ENCODE results near the gene ZNF490. TPM values are rescaled to one million over a fixed set of nuclear protein-coding genes. Genes with fewer than 3 reads are reported as not detected.

ZNF490 gene
- total and polyA plus RNA-seq, 2 donors (not counting 1 experiment from before 2014, with no cell fraction given): 5.7 to 21.2 TPM

DNA sequence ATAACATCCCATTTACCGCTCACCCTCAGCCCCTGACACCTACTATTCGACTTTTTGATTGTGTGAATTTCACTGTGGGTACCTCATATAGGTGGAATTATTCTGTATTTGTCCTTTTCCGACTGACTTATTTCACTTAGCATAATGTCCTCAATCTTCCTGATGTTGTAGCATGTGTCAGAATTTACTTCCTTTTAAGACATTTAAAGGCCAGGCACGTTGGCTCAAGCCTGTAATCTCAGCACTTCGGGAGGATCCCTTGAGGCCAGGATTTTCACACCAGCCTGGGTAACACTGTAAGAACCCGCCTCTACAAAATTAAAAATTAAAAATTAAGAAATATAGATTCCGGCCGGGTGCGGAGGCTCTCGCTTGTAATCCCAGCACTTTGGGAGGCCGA is 13.0 kb downstream of the ZNF490 start:
- intact Hi-C loops (cut with micrococcal nuclease): no loop called here
- Histone ChIP-seq H3K27me3 (replicated peaks in 1 of 4; ENCODE audit: control extremely low read depth in 1 of 4, control insufficient read depth in 3 of 4, insufficient read depth in 4 of 4, low read length in 3 of 4) (no peaks in the 10 kb centered on the region), H4K20me1 (ENCODE audit: control insufficient read depth, insufficient read depth, low read length, poor library complexity, severe bottlenecking) (peaks cover 13% of the 10 kb centered on the region), H3K9ac (ENCODE audit: low read length) (no peak overlapping the region), H3K4me3 (ENCODE audit: control extremely low read depth in 1 of 5, extremely low read depth in 1 of 5, insufficient read depth in 1 of 5, low read depth in 2 of 5, low read length in 4 of 5) (no peak overlapping the region), H3K36me3 (replicated peaks in 1 of 2; ENCODE audit: control extremely low read depth in 1 of 2, control insufficient read depth in 1 of 2, extremely low read depth in 1 of 2, insufficient read depth in 2 of 2, low read length in 1 of 2) (peaks cover 4 to 30% of the 10 kb centered on the region in 2 experiments), H3K9me3 (ENCODE audit: control extremely low read depth in 1 of 3, control insufficient read depth in 2 of 3, insufficient read depth in 1 of 3, low read length in 2 of 3) (no peaks in the 10 kb centered on the region), H3K27ac (ENCODE audit: low read length in 2 of 2) (no peak overlapping the region), H3K79me2 (ENCODE audit: control insufficient read depth, insufficient read depth, low read length) (peaks cover 60% of the 10 kb centered on the region), H3K4me2 (replicated peaks; ENCODE audit: low read depth, low read length, poor library complexity, severe bottlenecking) (no peak overlapping the region), H3K4me1 (ENCODE audit: control insufficient read depth in 2 of 2, insufficient read depth in 2 of 2, low read length in 2 of 2) (no peaks in the 10 kb centered on the region), H2AFZ (ENCODE audit: insufficient read depth, low read depth, low read length, poor library complexity, severe bottlenecking) (no peak overlapping the region)
- POLR2A ChIA-PET: no interaction called here
- no peak overlapping the region for H3K4me3 Mint-ChIP-seq
- WGBS (ENCODE audit: insufficient coverage): no CpG with 5 or more reads among the region's 11 CpGs
- TF ChIP-seq CTCF (IDR thresholded peaks at IDR 0.05) (no peak), EZH2 (IDR thresholded peaks at IDR 0.05; ENCODE audit: borderline replicate concordance, insufficient read depth, low read depth, low read length, poor library complexity, severe bottlenecking) (no peak)
- H3K27me3 Mint-ChIP-seq: no peaks in the 10 kb centered on the region
- H3K4me1 Mint-ChIP-seq: no peaks in the 10 kb centered on the region
- no peak for DNase-seq
- H3K27ac Mint-ChIP-seq: no peak overlapping the region
- CTCF ChIA-PET: no interaction called here
- no peak for ATAC-seq (ENCODE audit: low read depth)
- H3K9me3 Mint-ChIP-seq (ENCODE audit: insufficient read depth): no peaks in the 10 kb centered on the region

DNA sequence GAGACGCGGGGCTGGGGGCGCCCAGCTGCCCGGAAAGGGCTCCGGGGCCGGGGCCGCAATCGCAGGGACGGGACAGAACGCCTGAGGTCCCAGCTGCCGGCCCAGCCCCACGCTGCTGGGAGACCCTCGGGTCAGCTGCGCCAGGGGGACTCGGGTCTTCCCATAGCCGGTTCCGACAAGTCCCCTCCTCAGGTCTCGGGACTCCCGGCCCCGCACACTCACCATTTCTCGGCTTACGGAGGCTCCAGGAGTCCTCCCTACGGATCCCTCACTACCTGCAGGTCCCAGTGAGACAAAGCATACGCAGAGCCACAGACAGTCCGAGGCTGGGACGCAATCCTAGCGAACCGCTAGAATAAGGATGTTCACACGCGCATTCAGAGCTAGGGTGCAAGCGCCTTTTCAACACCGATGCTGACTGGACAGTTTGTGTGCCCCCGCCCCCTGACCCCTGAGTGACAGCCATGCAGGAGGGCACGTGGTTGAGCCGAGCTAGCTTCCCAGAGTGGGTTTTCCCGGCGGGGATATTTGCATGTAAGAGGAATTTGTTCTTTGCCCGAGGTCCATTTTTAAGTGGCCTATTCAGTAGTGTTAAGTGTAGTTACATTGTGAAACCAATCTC is 13.6 kb downstream of the ZNF490 start:
- H4K20me1 ChIP-seq (ENCODE audit: control insufficient read depth, insufficient read depth, low read length, poor library complexity, severe bottlenecking): peaks cover 13% of the 10 kb centered on the region
- no peak for DNase-seq
- H3K4me3 Mint-ChIP-seq: no peak overlapping the region
- TF ChIP-seq CTCF (IDR thresholded peaks at IDR 0.05) (no peak), EZH2 (IDR thresholded peaks at IDR 0.05; ENCODE audit: borderline replicate concordance, insufficient read depth, low read depth, low read length, poor library complexity, severe bottlenecking) (no peak)
- no peaks in the 10 kb centered on the region for H3K9me3 ChIP-seq (ENCODE audit: control extremely low read depth in 1 of 3, control insufficient read depth in 2 of 3, insufficient read depth in 1 of 3, low read length in 2 of 3)
- no peak overlapping the region for H3K27ac ChIP-seq (ENCODE audit: low read length in 2 of 2)
- H3K27me3 Mint-ChIP-seq: no peaks in the 10 kb centered on the region
- no peaks in the 10 kb centered on the region for H3K27me3 ChIP-seq (replicated peaks in 1 of 4; ENCODE audit: control extremely low read depth in 1 of 4, control insufficient read depth in 3 of 4, insufficient read depth in 4 of 4, low read length in 3 of 4)
- WGBS (ENCODE audit: insufficient coverage): 94% methylated on average over 35 of the region's 38 CpGs
- H3K27ac Mint-ChIP-seq: no peak overlapping the region
- H3K4me2 ChIP-seq (replicated peaks; ENCODE audit: low read depth, low read length, poor library complexity, severe bottlenecking): no peak overlapping the region
- POLR2A ChIA-PET: interaction anchor here (0.6 to 0.8 kb wide), 2 partner anchors 9 to 14 kb away, joined by 3 read pairs; partner anchors contain the start of genes ZNF490 and ZNF791
- H3K9me3 Mint-ChIP-seq (ENCODE audit: insufficient read depth): no peaks in the 10 kb centered on the region
- no peaks in the 10 kb centered on the region for H3K4me1 ChIP-seq (ENCODE audit: control insufficient read depth in 2 of 2, insufficient read depth in 2 of 2, low read length in 2 of 2)
- H3K9ac ChIP-seq (ENCODE audit: low read length): no peak overlapping the region
- no peak overlapping the region for H2AFZ ChIP-seq (ENCODE audit: insufficient read depth, low read depth, low read length, poor library complexity, severe bottlenecking)
- no peaks in the 10 kb centered on the region for H3K4me1 Mint-ChIP-seq
- intact Hi-C loops (cut with micrococcal nuclease): no loop called here
- no peak for ATAC-seq (ENCODE audit: low read depth)
- CTCF ChIA-PET: interaction anchor here (1.2 kb wide), 1 partner anchor 28 kb away, joined by 3 read pairs; no protein-coding TSS in a partner anchor
- no peak overlapping the region for H3K4me3 ChIP-seq (ENCODE audit: control extremely low read depth in 1 of 5, extremely low read depth in 1 of 5, insufficient read depth in 1 of 5, low read depth in 2 of 5, low read length in 4 of 5)
- H3K36me3 ChIP-seq (replicated peaks in 1 of 2; ENCODE audit: control extremely low read depth in 1 of 2, control insufficient read depth in 1 of 2, extremely low read depth in 1 of 2, insufficient read depth in 2 of 2, low read length in 1 of 2): peaks cover 4 to 26% of the 10 kb centered on the region in 2 experiments
- H3K79me2 ChIP-seq (ENCODE audit: control insufficient read depth, insufficient read depth, low read length): peaks cover 55% of the 10 kb centered on the region

Data from B cell (primary cell).